Measurements from ENCODE around the gene HEATR3.

HEATR3 gene

GRCh38 chr16:50045412-50045811 lies 20.4 kb upstream of the HEATR3 start:
- no peak for TF ChIP-seq MYC (IDR thresholded peaks at IDR 0.05; ENCODE audit: low read depth, low read length)
- H3K4me3 ChIP-seq (ENCODE audit: low read depth, low read length), result no peak overlapping the region
- no peak for DNase-seq (ENCODE audit: low read depth)

- TF ChIP-seq POLR2A (IDR thresholded peaks at IDR 0.05; ENCODE audit: extremely low read depth, insufficient read length), result no peak
- no peak for TF ChIP-seq CTCF (IDR thresholded peaks at IDR 0.05; ENCODE audit: low read depth, low read length)
- no peak for TF ChIP-seq MYC (IDR thresholded peaks at IDR 0.05; ENCODE audit: low read depth, low read length)
- TF ChIP-seq MAX (IDR thresholded peaks at IDR 0.05; ENCODE audit: low read depth, low read length), result no peak
- H3K4me3 ChIP-seq (ENCODE audit: low read depth, low read length), result no peak overlapping the region
- DNase-seq (ENCODE audit: low read depth), result no peak
These were observed 18.9 kb upstream of the HEATR3 start for GRCh38 chr16:50046853-50047252.

GRCh38 chr16:50047864-50048263 lies 17.9 kb upstream of the HEATR3 start:
- DNase-seq (ENCODE audit: low read depth), result no peak
- TF ChIP-seq CTCF (IDR thresholded peaks at IDR 0.05; ENCODE audit: low read depth, low read length) (no peak), MAX (IDR thresholded peaks at IDR 0.05; ENCODE audit: low read depth, low read length) (no peak), MYC (IDR thresholded peaks at IDR 0.05; ENCODE audit: low read depth, low read length) (no peak), POLR2A (IDR thresholded peaks at IDR 0.05; ENCODE audit: extremely low read depth, insufficient read length) (no peak)
- no peak overlapping the region for H3K4me3 ChIP-seq (ENCODE audit: low read depth, low read length)

GRCh38 chr16:50050802-50051201 lies 15.0 kb upstream of the HEATR3 start:
- no peak for DNase-seq (ENCODE audit: low read depth)
- no peak overlapping the region for H3K4me3 ChIP-seq (ENCODE audit: low read depth, low read length)
- no peak for TF ChIP-seq MYC (IDR thresholded peaks at IDR 0.05; ENCODE audit: low read depth, low read length)
- no peak for TF ChIP-seq CTCF (IDR thresholded peaks at IDR 0.05; ENCODE audit: low read depth, low read length)
- TF ChIP-seq MAX (IDR thresholded peaks at IDR 0.05; ENCODE audit: low read depth, low read length), result no peak
- no peak for TF ChIP-seq POLR2A (IDR thresholded peaks at IDR 0.05; ENCODE audit: extremely low read depth, insufficient read length)

- no peak for DNase-seq (ENCODE audit: low read depth)
- no peak overlapping the region for H3K4me3 ChIP-seq (ENCODE audit: low read depth, low read length)
- TF ChIP-seq CTCF (IDR thresholded peaks at IDR 0.05; ENCODE audit: low read depth, low read length) (no peak), POLR2A (IDR thresholded peaks at IDR 0.05; ENCODE audit: extremely low read depth, insufficient read length) (no peak), MAX (IDR thresholded peaks at IDR 0.05; ENCODE audit: low read depth, low read length) (no peak), MYC (IDR thresholded peaks at IDR 0.05; ENCODE audit: low read depth, low read length) (no peak)
These were observed 9.5 kb upstream of the HEATR3 start for GRCh38 chr16:50056226-50056625.

GRCh38 chr16:50058091-50058771 lies 7.5 kb upstream of the HEATR3 start:
- TF ChIP-seq MAX (IDR thresholded peaks at IDR 0.05; ENCODE audit: low read depth, low read length) (no peak), CTCF (IDR thresholded peaks at IDR 0.05; ENCODE audit: low read depth, low read length) (no peak), POLR2A (IDR thresholded peaks at IDR 0.05; ENCODE audit: extremely low read depth, insufficient read length) (no peak), MYC (IDR thresholded peaks at IDR 0.05; ENCODE audit: low read depth, low read length) (no peak)
- no peak overlapping the region for H3K4me3 ChIP-seq (ENCODE audit: low read depth, low read length)

More at GRCh38 chr16:50058091-50058771, 7.5 kb upstream of the HEATR3 start:
- DNase-seq (ENCODE audit: low read depth), result no peak

All from NB4 (cell line).